A549 (cell line): ENCODE data around the gene BBX. TPM values are rescaled to one million over a fixed set of nuclear protein-coding genes. Genes with fewer than 3 reads are reported as not detected.

Experiments used
- ATAC-seq, 2 experiments: fragments of 200-7000 bp in 1 of 2; fragments of >200 bp in 1 of 2; cut with Nextera tagmentation in 1 of 2; cut with Tn5 transposase in 1 of 2; 3 replicates each; pipeline versions ENCODE4 v1.8.0 to v1.9.1; 2018 to 2020; ENCODE audit warnings: mild to moderate bottlenecking in 1 of 2, moderate library complexity in 1 of 2
- CTCF ChIA-PET: fragments of 300-600 bp; sonication (Branson Sonifier 250); formaldehyde crosslinking; extraction: SDS; loops from one replicate; lab custom pipeline; 2021; ENCODE audit warnings: antibody characterized with exemption, inconsistent platforms; lab: Yijun Ruan, JAX
- POLR2A ChIA-PET: fragments of 350-600 bp; formaldehyde crosslinking; extraction: SDS; loops from one replicate; lab custom pipeline; 2021; ENCODE audit warnings: antibody characterized with exemption, inconsistent platforms; lab: Yijun Ruan, JAX
- DNase-seq, 2 experiments: peaks; one replicate each; pipeline versions ENCODE4 v3.0.0 to v3.0.0-alpha.2; 2011 to 2016; ENCODE audit warnings: low read depth in 1 of 2, low spot score in 1 of 2
- FAIRE-seq: peaks from 2 replicates; lab custom pipeline; 2011; peaks lifted over from hg19 to GRCh38; lab: Jason Lieb, UNC
- H3K27ac ChIP-seq, 2 experiments: fragments of >200 bp; sonication (Bioruptor Twin); formaldehyde crosslinking; 3 replicates each; pipeline ENCODE4 v1.5.1; 2016 to 2017
- H3K4me1 ChIP-seq: fragments of >200 bp; sonication (Bioruptor Twin); formaldehyde crosslinking; 3 replicates; pipeline ENCODE4 v1.6.1; 2016
- H3K4me2 ChIP-seq: fragments of >200 bp; sonication (Bioruptor Twin); formaldehyde crosslinking; 3 replicates; pipeline ENCODE4 v1.6.1; 2016
- H3K4me3 ChIP-seq: fragments of >200 bp; sonication (Bioruptor Twin); formaldehyde crosslinking; 3 replicates; pipeline ENCODE4 v1.5.1; 2016
- H3K9me3 ChIP-seq: fragments of >200 bp; sonication (Bioruptor Twin); formaldehyde crosslinking; 3 replicates; pipeline ENCODE4 v1.6.1; 2016
- BHLHE40 ChIP-seq: IDR thresholded peaks from 2 replicates; pipeline ENCODE4 v1.6.1; 2012; ENCODE audit warnings: low read depth, low read length, inconsistent platforms
- CBX2 ChIP-seq: fragments of 200-600 bp; sonication (generic); IDR thresholded peaks from 2 replicates; pipeline ENCODE4 v1.6.1; 2016; ENCODE audit warnings: low read depth, mild to moderate bottlenecking, borderline replicate concordance
- CBX8 ChIP-seq: fragments of 200-600 bp; sonication (generic); IDR thresholded peaks from 2 replicates; pipeline ENCODE4 v1.6.1; 2016
- CHD4 ChIP-seq: fragments of 200-600 bp; sonication (generic); IDR thresholded peaks from 2 replicates; pipeline ENCODE4 v1.6.1; 2016; ENCODE audit warnings: antibody characterized with exemption, mild to moderate bottlenecking, borderline replicate concordance
- ELK1 ChIP-seq: fragments of 150-350 bp; IDR thresholded peaks from 2 replicates; pipeline ENCODE4 v1.6.1; 2014; ENCODE audit warnings: low read depth, mild to moderate bottlenecking, low read length
- HDAC2 ChIP-seq: fragments of 200-600 bp; sonication (generic); IDR thresholded peaks from 2 replicates; pipeline ENCODE4 v1.6.1; 2016
- HMGXB4 ChIP-seq: fragments of 250-450 bp; sonication (Bioruptor Pico); IDR thresholded peaks from 2 replicates; pipeline ENCODE4 v1.5.0; 2021; ENCODE audit warnings: mild to moderate bottlenecking, moderate library complexity, borderline replicate concordance
- HOXB5 ChIP-seq: fragments of 250-450 bp; sonication (Bioruptor Pico); IDR thresholded peaks from 2 replicates; pipeline ENCODE4 v1.5.0; 2020; ENCODE audit warnings: mild to moderate bottlenecking, moderate library complexity
- JUN ChIP-seq, 2 experiments: fragments of >200 bp; sonication (Bioruptor Twin); formaldehyde crosslinking; IDR thresholded peaks; 2 replicates in 1 of 2; 3 replicates in 1 of 2; pipeline ENCODE4 v1.6.1; 2016 to 2017
- JUNB ChIP-seq: fragments of >200 bp; sonication (Bioruptor Twin); formaldehyde crosslinking; IDR thresholded peaks from 2 replicates; pipeline ENCODE4 v1.6.1; 2016
- MAZ ChIP-seq: fragments of 150-350 bp; IDR thresholded peaks from 2 replicates; pipeline ENCODE4 v1.6.1; 2014; ENCODE audit warnings: antibody characterized with exemption, low read depth, low read length, borderline replicate concordance
- MYC ChIP-seq: IDR thresholded peaks from 2 replicates; pipeline ENCODE4 v1.6.1; 2012; ENCODE audit warnings: mild to moderate bottlenecking, inconsistent platforms, low read length, improper control_type of control experiment, borderline replicate concordance
- PBX3 ChIP-seq: IDR thresholded peaks from 2 replicates; pipeline ENCODE4 v1.6.1; 2012
- POLR2A ChIP-seq: IDR thresholded peaks from 2 replicates; pipeline ENCODE4 v1.6.1; 2012; ENCODE audit warnings: mild to moderate bottlenecking, low read length
- REST ChIP-seq: fragments of 200-600 bp; sonication (generic); IDR thresholded peaks from 2 replicates; pipeline ENCODE4 v1.6.1; 2016; ENCODE audit warnings: antibody characterized with exemption, mild to moderate bottlenecking, moderate library complexity
- RFX5 ChIP-seq: fragments of 450-650 bp; IDR thresholded peaks from 2 replicates; pipeline ENCODE4 v1.7.1; 2014; ENCODE audit warnings: antibody characterized with exemption, mild to moderate bottlenecking, moderate library complexity
- TP53 ChIP-seq: fragments of 250-450 bp; sonication (Bioruptor Pico); IDR thresholded peaks from 2 replicates; pipeline ENCODE4 v1.5.0; 2021; ENCODE audit warnings: mild to moderate bottlenecking, moderate library complexity
- USF2 ChIP-seq: fragments of 450-650 bp; IDR thresholded peaks from 2 replicates; pipeline ENCODE4 v1.6.1; 2014; ENCODE audit warnings: antibody characterized with exemption
- WGBS: methylation state at CpG from one replicate; pipeline ENCODE4 v1.1.6; 2017; ENCODE audit errors: missing lambda C conversion rate; 5-methylcytosine and 5-hydroxymethylcytosine counted together
- polyA minus RNA-seq: library from RNA; depleted of rRNA, polyadenylated mRNA; stranded (reverse); fragments of >200 nt; gene quantifications from 2 replicates; pipeline ENCODE4 v1.2.3, GENCODE V29; 2011; rRNA and poly(A)+ RNA removed
- polyA plus RNA-seq, 4 experiments: library from polyadenylated mRNA; depleted of rRNA in 3 of 4; stranded (reverse); fragments of >200 nt; fragmentation: RNase III in 1 of 4; extraction: RNeasy Plus Mini Kit Qiagen cat#74134 plus additional on column Dnase treatment in 1 of 4; gene quantifications; 2 replicates in 3 of 4; 3 replicates in 1 of 4; pipeline ENCODE4 v1.2.3, GENCODE V29; 2011 to 2017

BBX gene
- 55.7 and 62.8 TPM in 2 replicates for polyA plus RNA-seq (2011; rRNA removed)
- polyA plus RNA-seq (2012; cell fraction: cytosol; rRNA removed), result 7.9 and 8.2 TPM in 2 replicates
- polyA plus RNA-seq (2012; cell fraction: nucleus; rRNA removed), result 6.4 and 8.8 TPM in 2 replicates
- 16.4 to 16.8 TPM (median 16.7 TPM) in 3 replicates for polyA plus RNA-seq (2017; fragmentation: RNase III; extraction: RNeasy Plus Mini Kit Qiagen cat#74134 plus additional on column Dnase treatment)
- polyA minus RNA-seq, result 119 and 120 TPM in 2 replicates

GRCh38 chr3:107522510-107523288, at the start of gene BBX:
BBX (plus strand) TSS chr3:107522962; CDS start chr3:107710461, 187,499 bp downstream.
- 1% methylated on average over 28 of the region's 42 CpGs for WGBS
- Histone ChIP-seq H3K9me3 (no peaks in the 10 kb centered on the region), H3K4me3 (peak within 1 kb of the TSS; percentile 94), H3K27ac (peak within 1 kb of the TSS; percentile 76 to 93), H3K4me1 (peaks cover 11% of the 10 kb centered on the region; the same call in 2 of the 3 replicates), H3K4me2 (peak within 1 kb of the TSS; percentile 88)
- ATAC-seq (peak; percentile 85 to 96), FAIRE-seq (peak; percentile 13), DNase-seq (peak; percentile 84 to 98)
- ChIA-PET CTCF (interaction anchor here (1.4 kb wide), 1 partner anchor 21 kb away, joined by 3 read pairs; no protein-coding TSS in a partner anchor), POLR2A (interaction anchor here (1.0 to 1.7 kb wide), 3 partner anchors 10 to 93 kb away, joined by 3 to 13 read pairs (median 8); no protein-coding TSS in a partner anchor)
- TF ChIP-seq HDAC2 (no peak), HMGXB4 (peak; percentile 36; the same call in 1 of the 2 replicates), CHD4 (no peak), REST (no peak), JUNB (no peak), MYC (peak; percentile 34; the same call in 1 of the 2 replicates), POLR2A (peak; percentile 66), RFX5 (no peak), BHLHE40 (no peak), ELK1 (no peak), CBX8 (no peak), USF2 (no peak), HOXB5 (CRISPR knock-in tag) (no peak), MAZ (no peak), PBX3 (peak; percentile 98), JUN (IDR thresholded peaks at IDR 0.05) (peak; percentile 26 to 53; a peak in 1 of 5 replicates), TP53 (no peak), CBX2 (no peak)
